T-cell (primary cell): ENCODE measurements around the gene SLC7A8. TPM values are rescaled to one million over a fixed set of nuclear protein-coding genes. Genes with fewer than 3 reads are reported as not detected.

Experiments used
- ATAC-seq, 4 experiments: fragments of 200-7000 bp in 3 of 4; fragments of 150-1000 bp in 1 of 4; cut with Tn5 transposase; replicated peaks in 1 of 4; 1 replicate in 3 of 4; 2 replicates in 1 of 4; pipeline ENCODE4 v1.10.0; 2021; ENCODE audit warnings: moderate library complexity in 3 of 4, mild to moderate bottlenecking in 2 of 4, moderate number of reproducible peaks in 1 of 4
- CTCF ChIA-PET, 2 donors: fragments of 300-600 bp; sonication (Branson Sonifier 250); formaldehyde crosslinking; loops; one replicate each; lab custom pipeline; 2022; ENCODE audit warnings: antibody characterized with exemption in 2 of 2; lab: Charles Lee
- POLR2A ChIA-PET, 2 donors: fragments of 300-600 bp; sonication (Branson Sonifier 250); formaldehyde crosslinking; loops; one replicate each; lab custom pipeline; 2022; ENCODE audit warnings: antibody characterized with exemption in 2 of 2; lab: Charles Lee
- DNase-seq, 35 experiments: peaks; one replicate each; pipeline versions ENCODE4 v3.0.0 to v3.0.0-alpha.2; 2013 to 2023
- H3K27ac ChIP-seq: one replicate; pipeline ENCODE4 v1.5.1; 2013; ENCODE audit warnings: low read length
- H3K27me3 ChIP-seq, 2 experiments: replicated peaks in 1 of 2; 1 replicate in 1 of 2; 2 replicates in 1 of 2; pipeline versions ENCODE4 v1.6.1 to v1.7.0; 2013; ENCODE audit warnings: low read length in 1 of 2, mixed read lengths in 1 of 2; ENCODE audit not compliant: control insufficient read depth in 2 of 2, insufficient read depth in 2 of 2; ENCODE audit errors: extremely low read depth in 1 of 2
- H3K36me3 ChIP-seq, 2 donors: 1 replicate in 1 of 2; 2 replicates in 1 of 2; pipeline versions ENCODE4 v1.6.1 to v1.7.0; 2013; ENCODE audit warnings: low read length in 1 of 2; ENCODE audit not compliant: control insufficient read depth in 2 of 2, insufficient read depth in 1 of 2; ENCODE audit errors: extremely low read depth in 1 of 2
- H3K4me1 ChIP-seq, 2 experiments: 1 replicate in 1 of 2; 2 replicates in 1 of 2; pipeline versions ENCODE4 v1.6.1 to v1.7.0; 2013; ENCODE audit warnings: low read length in 2 of 2, mixed read lengths in 1 of 2; ENCODE audit not compliant: insufficient read depth in 2 of 2, control insufficient read depth in 1 of 2; ENCODE audit errors: extremely low read depth in 1 of 2
- H3K4me3 ChIP-seq, 2 donors: 1 replicate in 1 of 2; 2 replicates in 1 of 2; pipeline versions ENCODE4 v1.5.1 to v1.7.0; 2013; ENCODE audit warnings: mild to moderate bottlenecking in 2 of 2, low read length in 1 of 2, moderate library complexity in 1 of 2; ENCODE audit not compliant: control insufficient read depth in 1 of 2; ENCODE audit errors: extremely low read depth in 1 of 2
- H3K9me3 ChIP-seq: 2 replicates; pipeline ENCODE4 v1.7.0; 2013
- H3K27ac Mint-ChIP-seq, 2 donors: one replicate each; pipeline ENCODE4 v1.8.0; 2020 to 2021; ENCODE audit warnings: mild to moderate bottlenecking in 2 of 2, mixed read lengths in 2 of 2
- H3K27me3 Mint-ChIP-seq, 2 donors: one replicate each; pipeline ENCODE4 v1.8.0; 2021 to 2022; ENCODE audit warnings: mixed read lengths in 2 of 2
- H3K36me3 Mint-ChIP-seq: one replicate; pipeline ENCODE4 v1.8.0; 2021; ENCODE audit warnings: mixed read lengths
- H3K4me1 Mint-ChIP-seq, 3 donors: one replicate each; pipeline ENCODE4 v1.8.0; 2020 to 2022; ENCODE audit warnings: mixed read lengths in 3 of 3, mild to moderate bottlenecking in 1 of 3
- H3K4me3 Mint-ChIP-seq, 3 donors: one replicate each; pipeline ENCODE4 v1.8.0; 2020 to 2022; ENCODE audit warnings: mild to moderate bottlenecking in 3 of 3, mixed read lengths in 3 of 3, moderate library complexity in 3 of 3
- H3K9me3 Mint-ChIP-seq, 3 donors: one replicate each; pipeline ENCODE4 v1.8.0; 2020 to 2022; ENCODE audit warnings: mixed read lengths in 3 of 3
- WGBS: methylation state at CpG from one replicate; pipeline ENCODE4 v1.1.5; 2013; ENCODE audit warnings: missing lambda C conversion rate; ENCODE audit not compliant: insufficient coverage; 5-methylcytosine and 5-hydroxymethylcytosine counted together
- total RNA-seq, 35 experiments: library from RNA in 6 of 35; stranded (reverse) in 6 of 35; fragments of 120-200 nt in 1 of 35; gene quantifications; one replicate each; pipeline versions ENCODE4 v1.2.1 to v1.2.4 and lab custom pipeline; 2013 to 2026

SLC7A8 gene
- total RNA-seq, 5 donors from 2014 or later (not counting 1 experiment from before 2014, with no cell fraction given), result 0.33 to 8.1 (median 5.9) TPM

- Mint-ChIP-seq H3K36me3 (no peaks in the 10 kb centered on the region), H3K4me3 (no peak overlapping the region), H3K27me3 (peaks cover 12 to 24% of the 10 kb centered on the region in 2 donors), H3K4me1 (no peaks in the 10 kb centered on the region), H3K9me3 (no peaks in the 10 kb centered on the region), H3K27ac (no peak overlapping the region)
- WGBS, result no CpG with 5 or more reads among the region's 4 CpGs
- ATAC-seq, result no peak
- Histone ChIP-seq H3K4me3 (no peak overlapping the region), H3K36me3 (no peaks in the 10 kb centered on the region), H3K27ac (no peak overlapping the region), H3K27me3 (peaks cover 0 to 13% of the 10 kb centered on the region in 2 experiments), H3K4me1 (no peaks in the 10 kb centered on the region), H3K9me3 (no peaks in the 10 kb centered on the region)
- POLR2A ChIA-PET, result no interaction called here
- CTCF ChIA-PET, result no interaction called here
- no peak for DNase-seq
These were observed 37.6 kb downstream of the SLC7A8 start for GRCh38 chr14:23145794-23146350.

DNA sequence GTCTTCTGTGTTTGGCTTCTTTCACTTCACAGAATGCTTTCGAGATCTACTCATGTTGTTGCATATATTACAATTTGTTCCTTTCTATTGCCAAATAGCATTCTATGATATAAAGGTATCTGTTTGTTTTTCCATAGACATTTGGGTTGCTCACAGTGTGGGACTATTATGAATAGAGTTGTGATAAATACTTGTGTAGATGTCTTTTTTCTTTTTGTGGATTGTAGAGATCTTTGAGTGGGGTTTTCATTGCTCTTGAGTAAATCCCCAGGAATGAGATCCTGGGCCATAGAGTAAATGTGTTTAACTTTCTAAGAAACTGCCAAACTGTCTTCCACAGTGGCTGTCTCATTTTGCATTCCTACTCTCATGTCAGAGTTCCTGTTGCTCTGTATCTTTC, 39.5 kb downstream of the SLC7A8 start:
- H3K4me1 ChIP-seq, result no peaks in the 10 kb centered on the region
- no peaks in the 10 kb centered on the region for H3K9me3 ChIP-seq
- ChIA-PET CTCF (no interaction called here), POLR2A (no interaction called here)
- no peaks in the 10 kb centered on the region for H3K4me1 Mint-ChIP-seq
- DNase-seq, result no peak
- no peak overlapping the region for H3K4me3 Mint-ChIP-seq
- WGBS, result no CpG with 5 or more reads among the region's 1 CpG
- ATAC-seq, result no peak
- peaks cover 0 to 14% of the 10 kb centered on the region in 2 experiments for H3K27me3 ChIP-seq
- H3K36me3 ChIP-seq, result no peaks in the 10 kb centered on the region
- no peaks in the 10 kb centered on the region for H3K36me3 Mint-ChIP-seq
- H3K27ac ChIP-seq, result no peak overlapping the region
- H3K4me3 ChIP-seq, result no peak overlapping the region
- H3K27ac Mint-ChIP-seq, result no peak overlapping the region
- no peaks in the 10 kb centered on the region for H3K9me3 Mint-ChIP-seq
- peaks cover 10 to 18% of the 10 kb centered on the region in 2 donors for H3K27me3 Mint-ChIP-seq

- CTCF ChIA-PET, result interaction anchor here in 1 of 2 donors (0.5 kb wide), 1 partner anchor 34 kb away, joined by 3 read pairs; no protein-coding TSS in a partner anchor
- H3K27me3 Mint-ChIP-seq, result peaks cover 10 to 11% of the 10 kb centered on the region in 2 donors
- DNase-seq (no peak), ATAC-seq (no peak)
- H3K4me1 Mint-ChIP-seq, result no peaks in the 10 kb centered on the region
- H3K36me3 ChIP-seq, result no peaks in the 10 kb centered on the region
- H3K4me3 ChIP-seq, result no peak overlapping the region
- no peaks in the 10 kb centered on the region for H3K4me1 ChIP-seq
- POLR2A ChIA-PET, result no interaction called here
- H3K9me3 ChIP-seq, result no peaks in the 10 kb centered on the region
- H3K27ac Mint-ChIP-seq, result no peak overlapping the region
- no peaks in the 10 kb centered on the region for H3K36me3 Mint-ChIP-seq
- no peak overlapping the region for H3K4me3 Mint-ChIP-seq
- H3K9me3 Mint-ChIP-seq, result no peaks in the 10 kb centered on the region
- 100% methylated on average over 2 of the region's 4 CpGs for WGBS
- peaks cover 0 to 14% of the 10 kb centered on the region in 2 experiments for H3K27me3 ChIP-seq
- no peak overlapping the region for H3K27ac ChIP-seq
These were observed 40.6 kb downstream of the SLC7A8 start for GRCh38 chr14:23142826-23143225.

GRCh38 chr14:23141706-23142444, 41.6 kb downstream of the SLC7A8 start:
- no peak overlapping the region for H3K4me3 Mint-ChIP-seq
- no peaks in the 10 kb centered on the region for H3K36me3 Mint-ChIP-seq
- no peaks in the 10 kb centered on the region for H3K9me3 Mint-ChIP-seq
- no peak overlapping the region for H3K27ac Mint-ChIP-seq
- H3K9me3 ChIP-seq, result no peaks in the 10 kb centered on the region
- H3K27me3 Mint-ChIP-seq, result peaks cover 3 to 7% of the 10 kb centered on the region in 2 donors
- ATAC-seq (no peak), DNase-seq (no peak)
- CTCF ChIA-PET, result no interaction called here
- H3K4me3 ChIP-seq, result no peak overlapping the region
- H3K4me1 ChIP-seq, result no peaks in the 10 kb centered on the region
- 87% methylated on average over 4 of the region's 7 CpGs for WGBS
- peaks cover 0 to 14% of the 10 kb centered on the region in 2 experiments for H3K27me3 ChIP-seq
- POLR2A ChIA-PET, result no interaction called here
- no peaks in the 10 kb centered on the region for H3K4me1 Mint-ChIP-seq
- no peaks in the 10 kb centered on the region for H3K36me3 ChIP-seq
- H3K27ac ChIP-seq, result no peak overlapping the region

DNA sequence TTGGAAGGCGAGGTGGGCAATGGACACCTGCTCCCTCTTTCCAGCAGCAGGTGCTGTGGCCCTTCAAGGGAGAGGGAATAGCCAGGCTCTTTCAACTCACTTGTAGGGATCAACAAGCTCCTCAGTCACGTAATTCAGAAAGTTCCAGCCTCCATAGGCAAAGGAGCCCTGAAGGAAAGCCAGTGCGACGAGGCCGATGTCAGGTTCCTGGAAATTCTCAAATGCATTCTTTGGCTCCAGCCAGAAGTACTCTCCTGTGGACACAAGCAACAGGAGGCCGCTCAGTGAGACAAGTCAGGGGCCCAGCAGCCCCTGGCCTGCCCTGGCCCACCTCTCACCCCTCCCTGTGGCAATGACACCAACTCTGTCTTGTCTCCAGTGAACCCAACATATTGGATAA, 43.1 kb downstream of the SLC7A8 start:
- no peaks in the 10 kb centered on the region for H3K9me3 ChIP-seq
- no peaks in the 10 kb centered on the region for H3K4me1 ChIP-seq
- 95% methylated on average over 5 of the region's 6 CpGs for WGBS
- no peak overlapping the region for H3K27ac ChIP-seq
- ChIA-PET CTCF (no interaction called here), POLR2A (no interaction called here)
- Mint-ChIP-seq H3K27me3 (peaks cover 0 to 2% of the 10 kb centered on the region in 2 donors), H3K9me3 (no peaks in the 10 kb centered on the region), H3K4me1 (no peaks in the 10 kb centered on the region), H3K4me3 (no peak overlapping the region), H3K27ac (no peak overlapping the region), H3K36me3 (no peaks in the 10 kb centered on the region)
- DNase-seq (no peak), ATAC-seq (no peak)
- H3K27me3 ChIP-seq, result peaks cover 0 to 15% of the 10 kb centered on the region in 2 experiments
- H3K4me3 ChIP-seq, result no peak overlapping the region
- no peaks in the 10 kb centered on the region for H3K36me3 ChIP-seq

- CTCF ChIA-PET, result interaction anchor here in 1 of 2 donors (0.5 kb wide), 1 partner anchor 24 kb away, joined by 4 read pairs; no protein-coding TSS in a partner anchor
- no peak for ATAC-seq
These were observed 43.6 kb downstream of the SLC7A8 start for GRCh38 chr14:23139874-23140273.

More at GRCh38 chr14:23139874-23140273, 43.6 kb downstream of the SLC7A8 start:
- no peaks in the 10 kb centered on the region for H3K4me1 ChIP-seq
- Mint-ChIP-seq H3K36me3 (no peaks in the 10 kb centered on the region), H3K4me3 (no peak overlapping the region), H3K27me3 (peaks cover 0 to 2% of the 10 kb centered on the region in 2 donors), H3K9me3 (no peaks in the 10 kb centered on the region), H3K27ac (no peak overlapping the region), H3K4me1 (no peaks in the 10 kb centered on the region)
- H3K36me3 ChIP-seq, result no peaks in the 10 kb centered on the region
- H3K27ac ChIP-seq, result no peak overlapping the region
- peaks cover 0 to 15% of the 10 kb centered on the region in 2 experiments for H3K27me3 ChIP-seq
- POLR2A ChIA-PET, result no interaction called here
- no peak for DNase-seq
- no peaks in the 10 kb centered on the region for H3K9me3 ChIP-seq
- no peak overlapping the region for H3K4me3 ChIP-seq
- WGBS, result no CpG with 5 or more reads among the region's 2 CpGs
